ENCODE results near the gene CXCL3.

CXCL3 gene

GRCh38 chr4:74018771-74019170 lies 19.7 kb downstream of the CXCL3 start:
- H3K4me2 ChIP-seq: no peak overlapping the region
- H3K9ac ChIP-seq: no peak overlapping the region
- H3K9me3 ChIP-seq: no peaks in the 10 kb centered on the region
- H3K36me3 ChIP-seq: no peaks in the 10 kb centered on the region
- no peaks in the 10 kb centered on the region for H4K20me1 ChIP-seq
- H3K27ac ChIP-seq: no peak overlapping the region
- no peaks in the 10 kb centered on the region for H3K4me1 ChIP-seq
- H3K27me3 ChIP-seq: no peaks in the 10 kb centered on the region
- TF ChIP-seq Cebpa-rat (IDR thresholded peaks at IDR 0.05): no peak
- H3K4me3 ChIP-seq: no peak overlapping the region

- Histone ChIP-seq H3K4me1 (no peaks in the 10 kb centered on the region), H3K27me3 (no peaks in the 10 kb centered on the region), H4K20me1 (no peaks in the 10 kb centered on the region), H3K4me2 (no peak overlapping the region), H3K9ac (no peak overlapping the region), H3K27ac (no peak overlapping the region), H3K36me3 (no peaks in the 10 kb centered on the region), H3K4me3 (no peak overlapping the region), H3K9me3 (no peaks in the 10 kb centered on the region)
- no peak for TF ChIP-seq Cebpa-rat (IDR thresholded peaks at IDR 0.05)
Measured at GRCh38 chr4:74018116-74018515, 20.4 kb downstream of the CXCL3 start.

GRCh38 chr4:74016068-74016467 lies 22.4 kb downstream of the CXCL3 start:
- no peaks in the 10 kb centered on the region for H3K27me3 ChIP-seq
- H4K20me1 ChIP-seq: no peaks in the 10 kb centered on the region
- no peak overlapping the region for H3K27ac ChIP-seq
- no peak overlapping the region for H3K9ac ChIP-seq
- H3K9me3 ChIP-seq: no peaks in the 10 kb centered on the region
- no peak for TF ChIP-seq Cebpa-rat (IDR thresholded peaks at IDR 0.05)
- H3K4me2 ChIP-seq: no peak overlapping the region
- H3K36me3 ChIP-seq: no peaks in the 10 kb centered on the region
- no peaks in the 10 kb centered on the region for H3K4me1 ChIP-seq
- no peak overlapping the region for H3K4me3 ChIP-seq

- no peaks in the 10 kb centered on the region for H3K27me3 ChIP-seq
- no peak for TF ChIP-seq Cebpa-rat (IDR thresholded peaks at IDR 0.05)
- H3K9me3 ChIP-seq: no peaks in the 10 kb centered on the region
- H3K4me1 ChIP-seq: no peaks in the 10 kb centered on the region
- H3K4me3 ChIP-seq: no peak overlapping the region
- no peak overlapping the region for H3K27ac ChIP-seq
- no peaks in the 10 kb centered on the region for H3K36me3 ChIP-seq
- H3K4me2 ChIP-seq: no peak overlapping the region
- no peak overlapping the region for H3K9ac ChIP-seq
- H4K20me1 ChIP-seq: no peaks in the 10 kb centered on the region
Measured at GRCh38 chr4:74015126-74015780, 23.2 kb downstream of the CXCL3 start.

GRCh38 chr4:74014332-74014731 lies 24.2 kb downstream of the CXCL3 start:
- H3K27ac ChIP-seq: no peak overlapping the region
- no peak overlapping the region for H3K4me2 ChIP-seq
- no peaks in the 10 kb centered on the region for H3K27me3 ChIP-seq
- H4K20me1 ChIP-seq: no peaks in the 10 kb centered on the region
- no peak overlapping the region for H3K4me3 ChIP-seq
- TF ChIP-seq Cebpa-rat (IDR thresholded peaks at IDR 0.05): no peak
- H3K4me1 ChIP-seq: no peaks in the 10 kb centered on the region
- no peak overlapping the region for H3K9ac ChIP-seq
- H3K9me3 ChIP-seq: no peaks in the 10 kb centered on the region
- no peaks in the 10 kb centered on the region for H3K36me3 ChIP-seq

GRCh38 chr4:74013264-74013663 lies 25.2 kb downstream of the CXCL3 start:
- Histone ChIP-seq H3K4me3 (no peak overlapping the region), H3K9me3 (no peaks in the 10 kb centered on the region), H3K4me2 (no peak overlapping the region), H3K27me3 (no peaks in the 10 kb centered on the region), H3K4me1 (no peaks in the 10 kb centered on the region), H3K9ac (no peak overlapping the region), H3K27ac (no peak overlapping the region), H4K20me1 (no peaks in the 10 kb centered on the region), H3K36me3 (no peaks in the 10 kb centered on the region)
- TF ChIP-seq Cebpa-rat (IDR thresholded peaks at IDR 0.05): no peak

GRCh38 chr4:74012130-74012529 lies 26.4 kb downstream of the CXCL3 start:
- Histone ChIP-seq H4K20me1 (no peaks in the 10 kb centered on the region), H3K4me3 (no peak overlapping the region), H3K9ac (no peak overlapping the region), H3K4me1 (no peaks in the 10 kb centered on the region), H3K4me2 (no peak overlapping the region), H3K27ac (no peak overlapping the region), H3K9me3 (no peaks in the 10 kb centered on the region), H3K36me3 (no peaks in the 10 kb centered on the region), H3K27me3 (no peaks in the 10 kb centered on the region)
- no peak for TF ChIP-seq Cebpa-rat (IDR thresholded peaks at IDR 0.05)

GRCh38 chr4:74009307-74009706 lies 29.2 kb downstream of the CXCL3 start:
- no peaks in the 10 kb centered on the region for H3K27me3 ChIP-seq
- no peak overlapping the region for H3K9ac ChIP-seq
- no peak overlapping the region for H3K27ac ChIP-seq
- no peaks in the 10 kb centered on the region for H3K9me3 ChIP-seq
- no peak overlapping the region for H3K4me2 ChIP-seq
- no peak overlapping the region for H3K4me3 ChIP-seq
- H3K4me1 ChIP-seq: no peaks in the 10 kb centered on the region
- H4K20me1 ChIP-seq: no peaks in the 10 kb centered on the region
- no peak for TF ChIP-seq Cebpa-rat (IDR thresholded peaks at IDR 0.05)
- H3K36me3 ChIP-seq: no peaks in the 10 kb centered on the region

- H3K4me3 ChIP-seq: no peak overlapping the region
- no peak overlapping the region for H3K9ac ChIP-seq
- no peak for TF ChIP-seq Cebpa-rat (IDR thresholded peaks at IDR 0.05)
- no peaks in the 10 kb centered on the region for H3K36me3 ChIP-seq
- no peaks in the 10 kb centered on the region for H3K4me1 ChIP-seq
- no peak overlapping the region for H3K27ac ChIP-seq
- no peaks in the 10 kb centered on the region for H4K20me1 ChIP-seq
- H3K9me3 ChIP-seq: no peaks in the 10 kb centered on the region
- no peak overlapping the region for H3K4me2 ChIP-seq
- no peaks in the 10 kb centered on the region for H3K27me3 ChIP-seq
Measured at GRCh38 chr4:74006009-74006476, 32.4 kb downstream of the CXCL3 start.

- TF ChIP-seq Cebpa-rat (IDR thresholded peaks at IDR 0.05): no peak
- H3K36me3 ChIP-seq: no peaks in the 10 kb centered on the region
- H3K9ac ChIP-seq: no peak overlapping the region
- H3K4me1 ChIP-seq: no peaks in the 10 kb centered on the region
- no peaks in the 10 kb centered on the region for H4K20me1 ChIP-seq
- H3K4me2 ChIP-seq: no peak overlapping the region
- no peaks in the 10 kb centered on the region for H3K9me3 ChIP-seq
- H3K4me3 ChIP-seq: no peak overlapping the region
- H3K27me3 ChIP-seq: no peaks in the 10 kb centered on the region
- no peak overlapping the region for H3K27ac ChIP-seq
Measured at GRCh38 chr4:74005528-74005927, 33.0 kb downstream of the CXCL3 start.

- H3K27me3 ChIP-seq: no peaks in the 10 kb centered on the region
- no peak overlapping the region for H3K4me3 ChIP-seq
- H3K4me2 ChIP-seq: no peak overlapping the region
- no peak overlapping the region for H3K9ac ChIP-seq
- H3K36me3 ChIP-seq: no peaks in the 10 kb centered on the region
- H3K9me3 ChIP-seq: no peaks in the 10 kb centered on the region
- no peaks in the 10 kb centered on the region for H3K4me1 ChIP-seq
- no peak overlapping the region for H3K27ac ChIP-seq
- no peak for TF ChIP-seq Cebpa-rat (IDR thresholded peaks at IDR 0.05)
- no peaks in the 10 kb centered on the region for H4K20me1 ChIP-seq
Measured at GRCh38 chr4:74004668-74005067, 33.8 kb downstream of the CXCL3 start.
